Right atrium auricular region (tissue), 2 donors: ENCODE data around the gene CEP164. TPM values are rescaled to one million over a fixed set of nuclear protein-coding genes. Genes with fewer than 3 reads are reported as not detected.

Source experiments
- DNase-seq: peaks from one replicate; pipeline ENCODE4 v3.0.0-alpha.2; 2019; ENCODE audit warnings: low spot score
- H3K27ac ChIP-seq, 2 donors: fragments of 200-600 bp; sonication (generic); 1 replicate in 1 of 2; 2 replicates in 1 of 2; pipeline ENCODE4 v1.5.1; 2016 to 2019
- H3K27me3 ChIP-seq, 2 donors: fragments of 200-600 bp; sonication (generic); one replicate each; pipeline versions ENCODE4 v1.5.1 to v1.6.0; 2017 to 2019
- H3K36me3 ChIP-seq: fragments of 200-600 bp; sonication (generic); one replicate; pipeline ENCODE4 v1.5.1; 2016
- H3K4me1 ChIP-seq, 2 donors: fragments of 200-600 bp; sonication (generic); one replicate each; pipeline versions ENCODE4 v1.5.1 to v1.6.0; 2017 to 2019
- H3K4me3 ChIP-seq, 2 donors: fragments of 200-600 bp; sonication (generic); 1 replicate in 1 of 2; 2 replicates in 1 of 2; pipeline ENCODE4 v1.5.1; 2017 to 2019; ENCODE audit warnings: mild to moderate bottlenecking in 1 of 2, moderate library complexity in 1 of 2
- H3K9me3 ChIP-seq, 2 donors: fragments of 200-600 bp; sonication (generic); one replicate each; pipeline ENCODE4 v1.5.1; 2019
- CTCF ChIP-seq, 2 donors: fragments of 200-600 bp; sonication (generic); IDR thresholded peaks; one replicate each; pipeline ENCODE4 v1.5.1; 2019; ENCODE audit warnings: antibody characterized with exemption in 2 of 2
- total RNA-seq, 2 donors: library from RNA; depleted of rRNA; stranded (reverse); fragments of >200 nt; gene quantifications; one replicate each; pipeline ENCODE4 v1.1.0, GENCODE V29; 2016

CEP164 gene
- total RNA-seq, 2 donors from 2014 or later: 3.3 to 7.6 TPM

GRCh38 chr11:117426941-117427340 is 99.3 kb downstream of the CEP164 start:
- Histone ChIP-seq H3K9me3 (no peaks in the 10 kb centered on the region), H3K36me3 (no peaks in the 10 kb centered on the region), H3K4me1 (peaks cover 0 to 7% of the 10 kb centered on the region in 2 donors), H3K27ac (no peak overlapping the region), H3K27me3 (no peaks in the 10 kb centered on the region), H3K4me3 (no peak overlapping the region)
- DNase-seq: no peak
- TF ChIP-seq CTCF (IDR thresholded peaks at IDR 0.05): no peak

GRCh38 chr11:117427356-117427874 is 99.8 kb downstream of the CEP164 start:
- H3K27ac ChIP-seq: no peak overlapping the region
- TF ChIP-seq CTCF (IDR thresholded peaks at IDR 0.05): no peak
- peaks cover 0 to 7% of the 10 kb centered on the region in 2 donors for H3K4me1 ChIP-seq
- no peaks in the 10 kb centered on the region for H3K36me3 ChIP-seq
- H3K27me3 ChIP-seq: no peaks in the 10 kb centered on the region
- DNase-seq: no peak
- no peak overlapping the region for H3K4me3 ChIP-seq
- no peaks in the 10 kb centered on the region for H3K9me3 ChIP-seq

DNA sequence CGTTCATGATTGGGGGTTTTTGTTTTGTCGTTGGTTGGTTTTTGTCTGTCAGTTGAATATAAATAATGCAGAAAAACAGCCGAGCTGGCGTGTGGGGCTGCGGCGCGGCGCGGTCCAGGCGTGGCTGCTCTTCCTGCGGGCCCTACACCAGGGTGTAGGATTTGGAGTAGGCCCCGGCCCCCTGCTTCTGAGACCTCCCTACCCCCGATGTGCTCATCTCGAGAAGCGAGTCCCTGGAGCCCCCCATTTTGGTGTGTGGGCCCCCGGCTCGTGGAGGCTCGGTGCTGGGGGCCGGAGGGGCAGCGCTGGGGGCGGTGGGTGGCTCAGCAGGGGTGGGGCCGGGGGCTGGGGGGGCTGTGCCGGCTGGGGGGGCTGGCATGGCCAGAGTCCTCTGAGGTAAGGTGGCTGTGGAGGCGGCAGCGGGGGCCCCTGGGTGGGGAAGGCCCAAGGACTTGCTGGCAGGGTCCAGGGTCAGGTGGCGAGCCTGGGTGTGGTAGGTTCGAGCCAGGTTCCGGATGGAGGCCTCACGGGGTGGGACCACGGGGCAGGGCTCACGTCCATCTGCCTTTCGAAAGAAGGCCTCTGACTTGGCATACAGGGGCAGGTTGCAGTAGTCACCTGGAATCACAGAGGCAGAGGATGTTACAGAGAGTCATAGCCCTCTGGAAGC is 100.7 kb downstream of the CEP164 start:
- H3K4me1 ChIP-seq: peaks cover 0 to 7% of the 10 kb centered on the region in 2 donors
- no peak for DNase-seq
- no peak for TF ChIP-seq CTCF (IDR thresholded peaks at IDR 0.05)
- H3K4me3 ChIP-seq: no peak overlapping the region
- no peaks in the 10 kb centered on the region for H3K27me3 ChIP-seq
- H3K27ac ChIP-seq: no peak overlapping the region
- no peaks in the 10 kb centered on the region for H3K36me3 ChIP-seq
- no peaks in the 10 kb centered on the region for H3K9me3 ChIP-seq

DNA sequence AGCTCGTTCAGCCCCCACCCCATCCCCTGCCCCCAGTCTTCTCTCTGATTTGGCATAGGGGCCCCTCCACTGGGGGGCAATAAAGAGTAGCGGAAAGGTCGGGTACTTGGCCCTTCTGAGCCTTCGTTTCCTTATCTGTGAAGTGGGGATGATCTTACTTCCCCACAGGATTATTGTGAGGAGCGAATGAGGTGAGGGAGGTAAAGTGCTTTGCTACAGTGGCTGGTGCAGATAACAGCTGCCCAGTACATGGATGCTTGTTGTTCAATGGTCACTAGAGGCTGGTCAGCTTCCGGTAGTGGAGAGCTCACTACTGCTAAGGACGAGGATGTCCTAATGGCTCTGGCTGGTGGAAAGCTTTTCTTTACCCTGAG is 101.2 kb downstream of the CEP164 start:
- no peak overlapping the region for H3K4me3 ChIP-seq
- H3K36me3 ChIP-seq: no peaks in the 10 kb centered on the region
- DNase-seq: no peak
- no peak for TF ChIP-seq CTCF (IDR thresholded peaks at IDR 0.05)
- H3K27ac ChIP-seq: no peak overlapping the region
- H3K27me3 ChIP-seq: no peaks in the 10 kb centered on the region
- H3K9me3 ChIP-seq: no peaks in the 10 kb centered on the region
- H3K4me1 ChIP-seq: peaks cover 0 to 7% of the 10 kb centered on the region in 2 donors

DNA sequence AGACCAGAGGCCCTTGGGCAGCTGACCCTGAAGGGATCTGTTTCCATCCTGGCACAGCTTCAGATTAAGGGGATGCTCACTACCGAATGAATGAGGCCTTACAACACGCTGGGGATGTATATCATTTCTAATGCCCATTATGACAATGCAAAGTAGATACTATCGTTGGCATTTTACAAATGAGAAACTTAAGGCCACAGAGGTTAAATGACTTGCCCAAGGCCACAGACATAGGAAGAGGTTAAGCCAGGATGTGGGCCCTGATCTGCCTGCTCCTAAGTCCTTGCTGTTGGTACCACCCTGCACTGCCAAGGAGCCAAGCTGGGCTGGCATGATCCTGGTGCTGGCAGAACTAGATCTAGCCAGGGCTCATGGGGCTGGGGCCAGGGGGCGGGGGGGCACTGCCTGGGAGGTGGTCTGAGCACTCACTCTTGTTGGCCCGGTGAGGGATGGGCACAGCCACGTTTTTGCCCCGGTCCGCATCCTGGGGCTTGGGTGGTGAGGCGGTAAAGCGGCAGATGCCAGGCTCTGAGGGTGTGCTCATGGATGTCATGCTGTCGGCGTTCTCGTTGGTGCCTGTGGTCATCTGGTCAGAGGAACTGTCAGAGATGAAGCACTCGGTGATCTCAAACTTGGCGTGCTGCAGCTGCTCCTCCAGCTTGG is 102.8 kb downstream of the CEP164 start:
- no peaks in the 10 kb centered on the region for H3K27me3 ChIP-seq
- no peak overlapping the region for H3K4me3 ChIP-seq
- no peaks in the 10 kb centered on the region for H3K9me3 ChIP-seq
- TF ChIP-seq CTCF (IDR thresholded peaks at IDR 0.05): no peak
- peaks cover 0 to 7% of the 10 kb centered on the region in 2 donors for H3K4me1 ChIP-seq
- DNase-seq: no peak
- no peak overlapping the region for H3K27ac ChIP-seq
- H3K36me3 ChIP-seq: no peaks in the 10 kb centered on the region
